ENCODE results near the gene ZBTB5. TPM values are rescaled to one million over a fixed set of nuclear protein-coding genes. Genes with fewer than 3 reads are reported as not detected.

Gene ZBTB5
- total and polyA plus RNA-seq, 2 of the 4 experiments (the other 2 are of a cell fraction): 6.3 to 9.1 TPM

DNA sequence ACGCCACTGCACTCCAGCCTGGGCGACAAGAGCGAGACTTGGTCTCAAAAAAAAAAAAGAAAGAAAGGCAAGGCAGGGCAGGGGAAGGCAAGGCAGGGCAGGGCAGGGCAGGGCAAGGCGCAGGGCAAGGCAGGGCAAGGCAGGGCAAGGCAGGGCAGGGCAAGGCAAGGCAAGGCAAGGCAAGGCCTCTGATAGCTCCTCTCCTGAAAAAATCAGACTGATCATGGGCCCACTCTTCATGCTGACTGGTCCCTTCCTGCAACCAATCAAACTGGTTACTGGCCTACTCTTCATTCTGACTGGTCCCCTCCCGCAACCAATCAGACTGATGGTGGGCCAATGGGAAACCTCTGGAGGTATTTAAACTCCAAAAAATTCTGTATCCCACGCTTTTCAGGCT is 3.4 kb upstream of the ZBTB5 start:
- no peak overlapping the region for H4K8ac ChIP-seq (ENCODE audit: low read depth in 2 of 2, low read length in 2 of 2)
- no peaks in the 10 kb centered on the region for H3K9me3 ChIP-seq (ENCODE audit: control insufficient read depth, insufficient read depth, low read length)
- H4K20me1 ChIP-seq (ENCODE audit: insufficient read depth, low read length): no peaks in the 10 kb centered on the region
- H3K4ac ChIP-seq (ENCODE audit: low read depth, low read length): no peak overlapping the region
- no peak overlapping the region for H4K91ac ChIP-seq (ENCODE audit: insufficient read depth, low read depth, low read length)
- ChIA-PET CTCF (no interaction called here), POLR2A (ENCODE audit: unreplicated experiment) (no interaction called here)
- dilution Hi-C loops (cut with HindIII; ENCODE audit: low sequenced_read_pairs, unreplicated experiment) (no loop called here), intact Hi-C loops (cut with micrococcal nuclease) (no loop called here), in situ Hi-C loops (cut with MboI; ENCODE audit: low sequenced_read_pairs) (no loop called here)
- H3K36me3 ChIP-seq (ENCODE audit: control insufficient read depth, insufficient read depth, low read length): no peaks in the 10 kb centered on the region
- no peak overlapping the region for H3K18ac ChIP-seq (ENCODE audit: low read depth, low read length)
- H3K27ac ChIP-seq (ENCODE audit: insufficient read depth, low read length): no peak overlapping the region
- H3K9ac ChIP-seq (ENCODE audit: low read depth, low read length): no peak overlapping the region
- TF ChIP-seq MXI1 (IDR thresholded peaks at IDR 0.05; ENCODE audit: borderline replicate concordance, low read depth, low read length): no peak
- no peak for TF ChIP-seq SMC3 (IDR thresholded peaks at IDR 0.05; ENCODE audit: low read depth, low read length)
- TF ChIP-seq POLR2A (IDR thresholded peaks at IDR 0.05; ENCODE audit: low read depth, low read length): no peak
- no peak for TF ChIP-seq USF2 (IDR thresholded peaks at IDR 0.05; ENCODE audit: low read depth, low read length)
- TF ChIP-seq RAD21 (IDR thresholded peaks at IDR 0.05; ENCODE audit: low read length): no peak
- no peak for TF ChIP-seq FOS (IDR thresholded peaks at IDR 0.05; ENCODE audit: low read depth, low read length)
- TF ChIP-seq MAFK (IDR thresholded peaks at IDR 0.05; ENCODE audit: low read depth, low read length): no peak
- TF ChIP-seq NFE2L2 (IDR thresholded peaks at IDR 0.05; ENCODE audit: low read depth, low read length): no peak
- TF ChIP-seq, protein P1, sequence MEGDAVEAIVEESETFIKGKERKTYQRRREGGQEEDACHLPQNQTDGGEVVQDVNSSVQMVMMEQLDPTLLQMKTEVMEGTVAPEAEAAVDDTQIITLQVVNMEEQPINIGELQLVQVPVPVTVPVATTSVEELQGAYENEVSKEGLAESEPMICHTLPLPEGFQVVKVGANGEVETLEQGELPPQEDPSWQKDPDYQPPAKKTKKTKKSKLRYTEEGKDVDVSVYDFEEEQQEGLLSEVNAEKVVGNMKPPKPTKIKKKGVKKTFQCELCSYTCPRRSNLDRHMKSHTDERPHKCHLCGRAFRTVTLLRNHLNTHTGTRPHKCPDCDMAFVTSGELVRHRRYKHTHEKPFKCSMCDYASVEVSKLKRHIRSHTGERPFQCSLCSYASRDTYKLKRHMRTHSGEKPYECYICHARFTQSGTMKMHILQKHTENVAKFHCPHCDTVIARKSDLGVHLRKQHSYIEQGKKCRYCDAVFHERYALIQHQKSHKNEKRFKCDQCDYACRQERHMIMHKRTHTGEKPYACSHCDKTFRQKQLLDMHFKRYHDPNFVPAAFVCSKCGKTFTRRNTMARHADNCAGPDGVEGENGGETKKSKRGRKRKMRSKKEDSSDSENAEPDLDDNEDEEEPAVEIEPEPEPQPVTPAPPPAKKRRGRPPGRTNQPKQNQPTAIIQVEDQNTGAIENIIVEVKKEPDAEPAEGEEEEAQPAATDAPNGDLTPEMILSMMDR (conservative IDR thresholded peaks at IDR 0.05; ENCODE audit: low read depth, low read length): no peak
- no peak overlapping the region for H2AFZ ChIP-seq (replicated peaks; ENCODE audit: low read length, poor library complexity)
- no peak overlapping the region for H3K4me3 ChIP-seq (ENCODE audit: insufficient read depth, low read depth, low read length)
- H4K5ac ChIP-seq (ENCODE audit: low read depth, low read length): no peak overlapping the region
- WGBS, 2 experiments (ENCODE audit: extremely low coverage in 2 of 2, insufficient read length in 1 of 2): 96% methylated on average over 4 of the region's 6 CpGs; no CpG with 5 or more reads in 1 of the 2 experiments
- no peak overlapping the region for H2AK9ac ChIP-seq (replicated peaks; ENCODE audit: low read depth, low read length, poor library complexity)
- no peak overlapping the region for H2AK5ac ChIP-seq (ENCODE audit: low read depth, low read length)
- H3K14ac ChIP-seq (replicated peaks; ENCODE audit: low read depth, low read length): no peak overlapping the region
- no peak overlapping the region for H2BK120ac ChIP-seq (ENCODE audit: low read depth, low read length)
- no peak for DNase-seq
- no TSS peak for BruUV-seq (replicated peaks)
- H2BK15ac ChIP-seq (ENCODE audit: low read depth, low read length): no peak overlapping the region
- no peak overlapping the region for H3K4me2 ChIP-seq (ENCODE audit: low read depth, low read length)
- H2BK20ac ChIP-seq (ENCODE audit: low read depth, low read length): no peak overlapping the region
- H3K23ac ChIP-seq (ENCODE audit: low read depth, low read length): no peak overlapping the region
- H3K9me1 ChIP-seq (ENCODE audit: insufficient read depth, low read length): peaks cover 2% of the 10 kb centered on the region
- ATAC-seq (ENCODE audit: low read depth): no peak
- H3K4me1 ChIP-seq (ENCODE audit: control insufficient read depth, insufficient read depth, low read length): peaks cover 5% of the 10 kb centered on the region
- H3K79me1 ChIP-seq (ENCODE audit: low read depth in 1 of 2, low read length in 2 of 2): peaks cover 0 to 8% of the 10 kb centered on the region in 2 experiments; a peak in 2 of 4 replicates
- no peak overlapping the region for H2BK5ac ChIP-seq (ENCODE audit: low read depth, low read length, poor library complexity, severe bottlenecking)
- H3K27me3 ChIP-seq (ENCODE audit: control insufficient read depth, insufficient read depth, low read length): no peaks in the 10 kb centered on the region
- H3K56ac ChIP-seq (ENCODE audit: extremely low read depth, insufficient read depth, low read length): no peak overlapping the region

Measured in IMR-90 (cell line).